IMR-90 (cell line): ENCODE results near the gene ZFR2.

Source experiments
- BHLHE40 ChIP-seq: fragments of 150-350 bp; IDR thresholded peaks from 2 replicates; pipeline ENCODE4 v1.6.1; 2016; ENCODE audit warnings: mild to moderate bottlenecking, low read depth, low read length
- CEBPB ChIP-seq: IDR thresholded peaks from 2 replicates; pipeline ENCODE4 v1.6.1; 2012; ENCODE audit warnings: low read depth, low read length, improper control_type of control experiment
- CTCF ChIP-seq: conservative IDR thresholded peaks from 2 replicates; pipeline ENCODE4 v1.5.1; 2012; ENCODE audit warnings: mild to moderate bottlenecking, low read depth, low read length, improper control_type of control experiment
- ELK1 ChIP-seq: fragments of 150-350 bp; IDR thresholded peaks from 2 replicates; pipeline ENCODE4 v1.6.1; 2016; ENCODE audit warnings: low read depth, mild to moderate bottlenecking, low read length, moderate library complexity, borderline replicate concordance
- FOS ChIP-seq: fragments of 150-350 bp; IDR thresholded peaks from 2 replicates; pipeline ENCODE4 v1.6.1; 2016; ENCODE audit warnings: low read depth, low read length
- MAFK ChIP-seq: IDR thresholded peaks from 2 replicates; pipeline ENCODE4 v1.6.1; 2012; ENCODE audit warnings: low read depth, low read length, improper control_type of control experiment
- MXI1 ChIP-seq: IDR thresholded peaks from 2 replicates; pipeline ENCODE4 v1.6.1; 2012; ENCODE audit warnings: low read depth, mild to moderate bottlenecking, low read length, moderate library complexity, borderline replicate concordance
- POLR2A ChIP-seq: IDR thresholded peaks from 2 replicates; pipeline ENCODE4 v1.6.1; 2012; ENCODE audit warnings: mild to moderate bottlenecking, low read depth, low read length
- RAD21 ChIP-seq: IDR thresholded peaks from 2 replicates; pipeline ENCODE4 v1.6.1; 2012; ENCODE audit warnings: low read length, improper control_type of control experiment
- RCOR1 ChIP-seq: IDR thresholded peaks from 2 replicates; pipeline ENCODE4 v1.6.1; 2012; ENCODE audit warnings: mild to moderate bottlenecking, low read length, improper control_type of control experiment; ENCODE audit not compliant: insufficient replicate concordance
- RFX5 ChIP-seq: IDR thresholded peaks from 2 replicates; pipeline ENCODE4 v1.8.0; 2012; ENCODE audit warnings: low read depth, mild to moderate bottlenecking, low read length, moderate library complexity
- SMC3 ChIP-seq: fragments of 150-350 bp; IDR thresholded peaks from 2 replicates; pipeline ENCODE4 v1.6.1; 2016; ENCODE audit warnings: low read depth, mild to moderate bottlenecking, antibody characterized with exemption, low read length, moderate library complexity
- USF2 ChIP-seq: fragments of 150-350 bp; IDR thresholded peaks from 2 replicates; pipeline ENCODE4 v1.6.1; 2017; ENCODE audit warnings: mild to moderate bottlenecking, antibody characterized with exemption, low read length, low read depth

GRCh38 chr19:3809881-3810707 is 58.7 kb downstream of the ZFR2 start:
- TF ChIP-seq RCOR1 (no peak), POLR2A (no peak), SMC3 (no peak), RFX5 (no peak), CTCF (no peak), USF2 (no peak), RAD21 (no peak), FOS (no peak), CEBPB (no peak), MXI1 (no peak), ELK1 (no peak), BHLHE40 (no peak), MAFK (no peak)
